PFSK-1 (cell line): ENCODE results near the gene SMARCA1.

Experiments
- FOXP2 ChIP-seq: optimal IDR thresholded peaks from 2 replicates; pipeline ENCODE3; 2011; ENCODE audit warnings: borderline replicate concordance, control low read depth, inconsistent platforms; ENCODE audit not compliant: insufficient read depth; ENCODE audit errors: extremely low read length, extremely low read depth
- POLR2AphosphoS5 ChIP-seq: IDR thresholded peaks from 2 replicates; pipeline ENCODE4 v1.6.1; 2012; ENCODE audit warnings: low read depth, mild to moderate bottlenecking, control low read depth, low read length, moderate library complexity
- REST ChIP-seq, 2 experiments: IDR thresholded peaks; 2 replicates each; pipeline versions ENCODE4 v1.6.1 to v1.8.0; 2011 to 2012; ENCODE audit warnings: low read depth in 2 of 2, low read length in 2 of 2, control low read depth in 1 of 2, inconsistent platforms in 1 of 2, mild to moderate bottlenecking in 1 of 2, moderate library complexity in 1 of 2; ENCODE audit not compliant: insufficient read depth in 1 of 2
- SIN3A ChIP-seq: IDR thresholded peaks from 2 replicates; pipeline ENCODE4 v1.6.1; 2012; ENCODE audit warnings: mild to moderate bottlenecking, low read length, moderate library complexity, borderline replicate concordance; ENCODE audit not compliant: insufficient read depth
- TAF1 ChIP-seq: IDR thresholded peaks from 2 replicates; pipeline ENCODE4 v1.6.1; 2012; ENCODE audit warnings: low read length, control low read depth, borderline replicate concordance; ENCODE audit not compliant: insufficient read depth

Gene SMARCA1

GRCh38 chrX:129529685-129530281 lies 6.5 kb upstream of the SMARCA1 start:
- TF ChIP-seq SIN3A: no peak
- no peak for TF ChIP-seq TAF1
- no peak for TF ChIP-seq FOXP2

- TF ChIP-seq TAF1: no peak
- no peak for TF ChIP-seq REST (IDR thresholded peaks at IDR 0.05; ENCODE audit: insufficient read depth in 1 of 2, low read depth in 2 of 2, low read length in 2 of 2)
- TF ChIP-seq FOXP2: no peak
- TF ChIP-seq POLR2AphosphoS5: no peak
- no peak for TF ChIP-seq SIN3A
Measured at GRCh38 chrX:129525896-129526295, 2.6 kb upstream of the SMARCA1 start.

- no peak for TF ChIP-seq POLR2AphosphoS5
- no peak for TF ChIP-seq REST (IDR thresholded peaks at IDR 0.05; ENCODE audit: insufficient read depth in 1 of 2, low read depth in 2 of 2, low read length in 2 of 2)
- TF ChIP-seq FOXP2: no peak
- TF ChIP-seq SIN3A: no peak
- TF ChIP-seq TAF1: no peak
Measured at GRCh38 chrX:129525162-129525561, 1.9 kb upstream of the SMARCA1 start.

GRCh38 chrX:129524250-129524850 lies 1.1 kb upstream of the SMARCA1 start:
- no peak for TF ChIP-seq REST (IDR thresholded peaks at IDR 0.05; ENCODE audit: insufficient read depth in 1 of 2, low read depth in 2 of 2, low read length in 2 of 2)
- no peak for TF ChIP-seq POLR2AphosphoS5
- no peak for TF ChIP-seq TAF1
- no peak for TF ChIP-seq FOXP2

GRCh38 chrX:129522184-129523078 lies 859 bp downstream of the SMARCA1 start:
- TF ChIP-seq REST (IDR thresholded peaks at IDR 0.05; ENCODE audit: insufficient read depth in 1 of 2, low read depth in 2 of 2, low read length in 2 of 2) (no peak), TAF1 (no peak), POLR2AphosphoS5 (no peak), SIN3A (no peak), FOXP2 (no peak)
